ENCODE measurements around the gene C2CD5.
"Not testable (repeated sequence)": the region's sequence is repeated elsewhere in the genome, so short reads cannot be mapped to it uniquely, and the experiment has no call there.

Gene C2CD5, protein sequence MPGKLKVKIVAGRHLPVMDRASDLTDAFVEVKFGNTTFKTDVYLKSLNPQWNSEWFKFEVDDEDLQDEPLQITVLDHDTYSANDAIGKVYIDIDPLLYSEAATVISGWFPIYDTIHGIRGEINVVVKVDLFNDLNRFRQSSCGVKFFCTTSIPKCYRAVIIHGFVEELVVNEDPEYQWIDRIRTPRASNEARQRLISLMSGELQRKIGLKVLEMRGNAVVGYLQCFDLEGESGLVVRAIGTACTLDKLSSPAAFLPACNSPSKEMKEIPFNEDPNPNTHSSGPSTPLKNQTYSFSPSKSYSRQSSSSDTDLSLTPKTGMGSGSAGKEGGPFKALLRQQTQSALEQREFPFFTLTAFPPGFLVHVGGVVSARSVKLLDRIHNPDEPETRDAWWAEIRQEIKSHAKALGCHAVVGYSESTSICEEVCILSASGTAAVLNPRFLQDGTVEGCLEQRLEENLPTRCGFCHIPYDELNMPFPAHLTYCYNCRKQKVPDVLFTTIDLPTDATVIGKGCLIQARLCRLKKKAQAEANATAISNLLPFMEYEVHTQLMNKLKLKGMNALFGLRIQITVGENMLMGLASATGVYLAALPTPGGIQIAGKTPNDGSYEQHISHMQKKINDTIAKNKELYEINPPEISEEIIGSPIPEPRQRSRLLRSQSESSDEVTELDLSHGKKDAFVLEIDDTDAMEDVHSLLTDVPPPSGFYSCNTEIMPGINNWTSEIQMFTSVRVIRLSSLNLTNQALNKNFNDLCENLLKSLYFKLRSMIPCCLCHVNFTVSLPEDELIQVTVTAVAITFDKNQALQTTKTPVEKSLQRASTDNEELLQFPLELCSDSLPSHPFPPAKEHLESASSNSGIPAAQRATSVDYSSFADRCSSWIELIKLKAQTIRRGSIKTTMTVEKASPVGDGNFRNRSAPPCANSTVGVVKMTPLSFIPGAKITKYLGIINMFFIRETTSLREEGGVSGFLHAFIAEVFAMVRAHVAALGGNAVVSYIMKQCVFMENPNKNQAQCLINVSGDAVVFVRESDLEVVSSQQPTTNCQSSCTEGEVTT

DNA sequence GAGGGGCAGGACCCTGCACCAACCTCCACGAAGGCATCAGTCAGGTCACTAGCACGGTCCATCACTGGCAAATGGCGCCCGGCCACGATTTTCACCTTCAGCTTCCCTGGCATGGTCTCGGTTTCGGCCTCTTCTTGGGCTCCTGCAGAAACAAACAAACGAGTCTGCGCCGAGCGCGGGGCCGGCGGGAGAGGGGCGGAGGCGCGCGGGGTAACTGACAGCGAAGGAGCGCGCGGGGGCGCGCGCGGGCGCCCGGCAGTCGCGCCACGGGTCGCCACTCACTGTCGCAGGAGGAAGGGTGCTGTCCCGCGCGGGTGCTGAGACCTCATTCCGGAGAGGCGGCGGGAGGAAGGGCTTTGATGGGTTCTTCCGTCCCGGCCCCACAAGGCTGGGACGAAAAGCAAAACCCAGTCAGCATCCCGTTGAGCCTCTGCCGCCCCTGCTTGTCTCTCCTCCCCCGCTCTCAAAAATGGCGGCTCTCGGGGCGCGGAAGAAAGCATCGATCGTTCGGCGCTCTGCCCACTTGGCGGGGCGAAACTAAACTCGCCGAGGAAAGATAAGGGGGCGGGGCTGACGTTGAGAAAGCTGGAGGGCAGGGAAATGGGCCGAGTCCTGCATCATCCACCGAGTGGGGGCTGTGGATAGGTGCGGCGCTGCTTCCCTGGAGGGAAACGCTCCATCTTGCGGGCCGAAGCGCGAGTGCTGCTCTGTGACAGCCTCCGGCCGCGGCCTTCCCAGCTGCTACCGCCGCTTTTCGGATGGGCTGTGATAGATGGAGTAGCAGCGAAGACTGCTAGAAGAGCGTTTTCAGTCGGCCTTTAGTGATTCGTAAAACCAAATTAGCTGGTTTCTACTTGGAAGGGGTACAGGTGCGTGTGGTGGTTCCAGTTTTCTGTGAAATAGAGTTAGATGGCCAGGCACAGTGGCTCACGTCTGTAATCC, at the start of gene C2CD5:
Gene C2CD5 (minus strand): TSS at position 505 of the 942 bp plus-strand sequence. CDS start 392 bp downstream, at position 113.
- peak; percentile 97 for DNase-seq

DNA sequence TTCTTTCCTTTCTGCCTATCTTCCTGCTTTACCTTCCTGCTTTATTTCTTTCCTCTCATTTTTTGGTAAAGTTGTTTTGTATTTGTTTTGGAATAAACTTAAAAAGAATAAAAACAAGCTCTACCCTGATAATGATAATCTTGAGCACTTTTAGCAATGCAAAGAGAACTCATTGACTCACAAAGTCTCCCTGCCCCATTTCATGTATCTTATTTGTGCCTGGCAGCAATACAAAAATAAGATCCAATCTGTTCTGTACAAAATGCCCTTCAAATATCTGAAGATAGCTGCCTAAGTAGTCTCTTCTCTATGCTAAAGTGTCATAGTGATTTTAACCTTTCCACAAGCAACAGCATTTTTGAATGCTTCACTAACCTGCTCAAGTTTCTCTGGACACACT, 49.5 kb upstream of the C2CD5 start:
- DNase-seq: no peak

DNA sequence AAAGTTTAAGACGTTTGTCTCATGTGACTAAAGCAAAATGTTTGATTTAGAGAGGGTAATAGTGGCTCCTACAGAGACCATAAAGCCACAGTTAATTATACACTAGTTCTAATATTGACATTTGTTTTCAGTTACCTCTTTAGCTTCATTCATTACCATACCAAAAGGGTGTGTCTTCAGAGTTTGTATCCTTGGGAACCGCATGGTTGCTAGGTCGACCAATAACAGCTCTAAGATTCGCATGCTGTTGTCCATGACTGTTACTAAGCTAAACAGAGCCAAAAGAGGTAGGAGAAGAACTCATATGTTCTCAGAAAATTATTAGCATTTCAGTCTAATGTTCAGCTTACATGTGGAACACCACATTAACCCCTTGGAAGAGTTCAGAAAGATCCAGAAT, 44.5 kb upstream of the C2CD5 start:
- no peak for DNase-seq

DNA sequence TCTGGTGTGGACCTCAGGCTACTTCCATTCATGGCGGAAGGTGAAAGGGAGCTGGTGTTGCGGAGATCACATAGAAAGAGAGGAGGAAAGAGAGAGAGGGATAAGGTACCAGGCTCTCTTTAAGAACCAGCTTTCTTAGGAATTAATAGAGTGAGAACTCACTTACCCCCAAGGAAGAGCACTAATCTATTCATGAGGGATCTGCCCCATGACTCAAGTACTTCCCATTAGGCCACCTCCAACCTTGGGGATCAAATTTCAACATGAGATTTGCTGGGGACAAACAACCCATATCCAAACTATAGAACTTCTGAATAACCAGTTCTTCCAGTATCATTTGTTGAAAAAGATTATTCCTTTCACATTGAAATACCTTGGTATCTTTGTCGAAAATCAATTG, 34.0 kb upstream of the C2CD5 start:
- DNase-seq: no peak

DNA sequence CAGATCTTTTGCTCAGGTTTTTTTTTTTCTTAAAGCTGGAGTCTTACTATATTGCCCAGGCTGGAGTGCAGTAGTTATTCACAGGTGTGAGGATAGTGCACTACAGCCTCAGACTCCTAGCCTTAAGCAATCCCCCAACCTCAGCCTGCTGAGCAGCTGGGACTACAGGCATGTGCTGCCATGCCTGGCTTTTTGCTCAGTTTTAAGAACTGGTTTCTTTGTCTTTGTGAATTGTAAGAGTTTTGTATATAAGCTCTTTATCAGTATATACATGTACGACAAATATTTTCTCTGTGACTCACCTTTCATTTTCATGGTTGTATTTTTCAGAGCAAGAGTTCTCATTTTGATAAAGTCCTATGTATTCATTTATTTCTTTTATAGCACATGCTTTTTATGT, 33.3 kb upstream of the C2CD5 start:
- no peak for DNase-seq

DNA sequence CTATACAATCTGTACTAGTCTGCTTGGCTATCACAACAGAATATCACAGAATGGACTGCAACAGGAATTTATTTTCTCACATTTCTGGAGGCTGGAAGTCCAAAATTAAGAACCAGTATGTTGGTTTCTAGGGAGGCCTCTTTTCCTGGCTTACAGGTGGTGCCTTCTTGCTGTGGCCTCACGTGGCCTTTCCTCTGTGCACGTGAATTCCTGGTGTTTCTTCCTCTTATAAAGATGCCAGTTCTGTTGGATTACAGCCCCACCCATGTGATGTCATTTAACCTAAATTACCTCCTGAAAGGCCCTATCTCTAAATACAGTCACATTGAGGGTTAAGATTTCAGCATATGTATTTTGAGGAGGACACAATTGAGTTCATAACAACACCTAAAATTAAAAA, 32.1 kb upstream of the C2CD5 start:
- DNase-seq: no peak

DNA sequence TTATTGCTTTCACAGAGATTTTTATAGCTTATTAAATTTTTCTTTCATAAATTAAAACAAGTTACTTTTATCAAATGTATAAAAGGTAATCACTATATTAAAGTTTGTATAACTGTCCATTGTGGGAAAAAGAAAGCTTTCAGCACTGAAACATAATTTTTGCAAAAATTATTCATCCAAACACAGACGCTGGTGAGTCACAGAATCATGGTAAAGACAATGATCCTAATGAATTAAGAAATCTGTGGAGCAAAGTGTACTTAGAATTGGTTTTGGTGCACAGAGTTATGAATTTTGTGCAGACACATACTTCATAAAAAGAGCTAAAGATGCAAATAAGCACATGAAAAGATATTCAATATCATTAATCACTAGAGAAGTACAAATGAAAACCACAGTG, 31.7 kb upstream of the C2CD5 start:
- DNase-seq: no peak

DNA sequence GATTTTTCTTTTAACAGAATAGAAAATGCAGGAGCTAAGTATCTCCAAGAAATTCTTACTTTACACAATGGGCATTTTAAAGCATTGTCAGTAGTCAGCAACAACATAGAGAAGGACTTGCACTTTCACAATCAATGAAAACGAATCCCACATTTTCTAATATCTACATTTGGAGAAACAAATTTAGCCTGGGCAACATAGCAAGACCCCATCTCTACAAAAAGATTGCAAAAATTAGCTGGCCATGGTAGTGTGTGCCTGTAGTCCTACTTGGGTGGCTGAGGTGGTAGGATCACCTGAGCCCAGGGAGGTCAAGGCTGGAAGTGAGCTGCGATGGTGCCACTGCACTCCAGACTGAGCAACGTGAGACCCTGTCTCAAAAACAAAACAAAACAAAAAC, 30.6 kb upstream of the C2CD5 start:
- no peak for DNase-seq

DNA sequence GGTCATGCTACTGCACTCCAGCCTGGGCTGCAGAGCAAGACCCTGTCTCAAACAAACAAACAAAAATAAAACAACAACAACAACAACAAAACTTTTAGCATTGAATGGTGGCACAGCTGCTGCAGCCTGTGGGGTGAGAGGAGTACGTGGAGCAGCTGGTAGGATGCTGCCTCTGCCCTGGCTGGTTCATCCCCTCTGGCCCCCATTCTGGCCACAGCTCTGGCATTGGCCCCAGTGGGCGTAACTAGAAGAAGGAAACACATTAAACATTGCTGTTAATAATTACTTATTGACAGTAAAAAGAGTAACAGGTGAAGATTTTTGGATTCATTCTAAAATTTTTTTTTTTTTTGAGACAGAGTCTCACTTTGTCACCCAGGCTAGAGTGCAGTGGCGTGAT, 28.8 kb upstream of the C2CD5 start:
- no peak for DNase-seq

DNA sequence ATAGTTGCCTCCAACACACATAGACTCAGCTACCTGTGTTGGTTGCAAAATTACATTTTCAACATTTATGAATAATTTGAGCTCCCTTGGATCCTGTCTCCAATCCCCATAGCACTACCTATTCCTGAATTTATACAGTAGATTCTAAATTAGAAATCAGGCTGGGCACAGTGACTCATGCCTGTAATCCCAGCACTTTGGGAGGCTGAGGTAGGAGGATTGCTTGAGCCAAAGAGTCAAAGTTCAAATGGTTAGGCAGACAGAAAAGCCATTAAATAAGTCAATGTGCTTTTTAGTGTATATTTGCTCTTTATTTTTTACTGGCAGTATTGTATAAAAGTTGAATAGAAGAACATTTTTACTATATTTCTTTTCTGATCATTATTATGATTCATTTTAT, 24.9 kb upstream of the C2CD5 start:
- no peak for DNase-seq

DNA sequence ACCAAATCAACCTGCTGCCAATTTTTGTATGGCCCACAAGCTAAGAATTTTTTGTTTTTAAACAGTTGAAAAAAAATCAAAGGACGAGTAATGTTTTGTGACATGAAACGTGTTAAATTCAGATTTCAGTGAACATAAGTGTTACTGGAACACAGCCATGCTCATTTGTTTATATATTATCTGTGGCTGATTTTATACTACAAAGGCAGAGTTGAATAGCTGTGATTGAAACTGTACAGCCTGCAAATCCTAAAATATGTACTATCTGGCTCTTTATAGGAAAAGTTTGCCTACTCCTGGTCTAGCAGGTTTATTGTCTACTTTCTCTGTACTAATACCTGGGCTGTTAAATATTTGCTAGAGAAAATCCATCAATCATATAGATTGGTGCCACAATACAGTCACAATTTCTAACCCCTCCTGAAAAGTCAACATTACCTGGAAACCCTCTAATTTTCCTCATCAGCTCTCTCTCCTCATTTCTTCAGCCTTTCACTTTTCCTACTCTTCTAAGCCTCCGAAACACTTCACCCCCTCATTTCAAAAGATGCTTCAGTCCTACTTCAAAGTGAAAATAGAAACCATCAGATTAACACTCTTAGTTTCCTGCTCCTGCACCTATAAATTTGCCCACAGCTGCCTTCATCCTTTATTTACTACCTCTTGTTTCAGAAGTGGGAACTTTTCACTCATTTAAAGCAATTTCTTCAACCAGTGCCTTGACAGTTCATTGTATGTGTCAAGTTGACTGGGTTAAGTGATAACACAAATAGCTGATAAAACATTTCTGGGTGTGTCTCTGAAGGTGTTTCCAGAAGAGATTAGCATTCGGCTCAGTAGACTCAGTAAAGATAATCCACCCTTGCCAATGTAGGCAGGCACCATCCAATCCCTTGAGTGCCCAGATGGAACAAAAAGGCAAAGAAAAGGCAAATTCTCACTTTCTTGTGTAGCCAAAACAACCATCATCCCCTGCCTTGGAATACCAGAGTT, 18.0 kb upstream of the C2CD5 start:
- no peak for DNase-seq

DNA sequence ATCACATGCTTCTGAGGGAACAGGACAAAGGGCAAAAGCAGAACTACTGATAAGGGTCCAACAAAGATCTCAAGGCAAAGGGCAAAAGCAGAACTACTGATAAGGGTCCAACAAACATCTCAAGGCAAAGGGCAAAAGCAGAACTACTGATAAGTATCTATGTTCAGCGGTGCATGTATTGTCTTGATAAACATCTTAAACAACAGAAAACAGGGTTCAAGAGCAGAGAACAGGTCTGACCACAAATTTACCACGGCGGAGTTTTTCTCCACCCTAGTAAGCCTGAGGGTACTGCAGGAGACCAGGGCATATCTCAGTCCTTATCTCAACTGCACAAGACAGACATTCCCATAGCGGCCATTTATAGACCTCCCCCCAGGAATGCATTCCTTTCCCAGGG, 10.4 kb upstream of the C2CD5 start:
- DNase-seq: not testable (repeated sequence)

DNA sequence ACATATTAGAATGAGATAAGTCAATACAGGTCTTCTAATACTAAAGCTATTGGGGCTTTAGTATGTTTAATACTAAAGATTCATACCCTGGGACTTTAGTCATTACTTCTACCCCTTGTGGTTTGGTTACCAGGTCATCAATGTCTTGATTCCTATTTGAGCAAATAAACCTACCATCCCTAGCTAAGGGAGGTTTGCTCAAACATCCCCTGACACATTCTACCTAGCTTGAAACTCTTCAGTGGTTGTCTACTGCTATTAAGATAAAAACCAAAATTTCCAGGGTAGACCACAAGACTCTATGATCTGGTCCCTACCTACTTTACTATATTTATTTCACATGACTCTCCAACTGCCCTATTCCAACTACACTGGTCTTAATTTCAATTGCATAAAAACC, 7.3 kb upstream of the C2CD5 start:
- no peak for DNase-seq

DNA sequence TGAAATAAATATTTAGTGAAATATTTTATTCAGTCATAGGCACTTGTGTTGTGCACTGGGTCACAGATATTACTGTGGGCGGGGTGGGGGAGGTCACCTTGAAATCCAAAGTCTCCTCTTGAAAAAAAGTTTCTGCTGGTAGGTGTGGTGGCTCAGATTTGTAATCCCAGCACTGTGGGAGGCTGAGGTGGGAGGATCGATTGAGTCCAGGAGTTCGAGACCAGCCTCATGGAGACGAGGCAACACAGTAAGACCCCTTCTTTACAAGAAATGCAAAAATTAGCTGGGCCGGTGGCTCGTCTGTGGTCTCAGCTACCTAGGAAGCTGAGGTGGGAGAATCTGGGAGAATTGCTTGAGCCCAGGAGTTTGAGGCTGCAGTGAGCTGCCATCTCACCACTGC, 913 bp upstream of the C2CD5 start:
- DNase-seq: no peak

DNA sequence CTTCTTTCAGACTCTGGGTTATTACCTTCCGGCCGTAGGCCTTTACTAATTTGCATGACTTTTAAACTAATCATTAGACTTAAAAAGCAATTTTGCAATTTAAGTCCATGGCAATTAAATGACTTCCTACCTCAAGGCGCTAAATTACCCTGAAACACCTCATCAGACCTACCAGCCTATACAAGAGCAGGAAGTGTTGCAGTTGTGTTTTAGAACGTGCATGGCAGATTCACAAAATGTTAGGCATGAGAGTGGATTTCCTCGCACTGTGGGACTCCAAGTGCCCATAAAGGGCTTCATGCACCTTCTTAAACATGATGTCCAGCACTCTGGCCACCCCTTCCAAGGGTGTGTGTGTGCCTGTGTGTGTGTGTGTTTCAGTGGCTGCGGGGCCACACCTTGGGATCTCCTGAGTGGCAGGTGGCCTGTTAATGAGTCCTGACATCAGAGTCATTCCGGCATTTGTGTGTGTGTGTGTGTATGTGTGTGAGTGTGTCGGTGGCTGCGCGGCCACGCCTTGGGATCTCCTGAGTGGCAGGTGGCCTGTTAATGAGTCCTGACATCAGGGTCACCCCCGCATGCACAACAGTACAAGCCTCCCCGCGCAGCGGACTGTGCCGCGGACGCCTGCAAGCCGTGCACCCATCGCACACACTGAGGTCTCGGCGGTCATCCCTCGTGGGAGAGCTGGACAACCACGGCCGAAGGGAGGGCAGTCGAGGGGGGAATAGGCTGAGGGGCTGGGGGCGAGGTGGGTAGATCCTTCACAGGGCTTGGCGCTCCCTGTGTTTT, 900 bp downstream of the C2CD5 start:
- DNase-seq: peak; percentile 59

DNA sequence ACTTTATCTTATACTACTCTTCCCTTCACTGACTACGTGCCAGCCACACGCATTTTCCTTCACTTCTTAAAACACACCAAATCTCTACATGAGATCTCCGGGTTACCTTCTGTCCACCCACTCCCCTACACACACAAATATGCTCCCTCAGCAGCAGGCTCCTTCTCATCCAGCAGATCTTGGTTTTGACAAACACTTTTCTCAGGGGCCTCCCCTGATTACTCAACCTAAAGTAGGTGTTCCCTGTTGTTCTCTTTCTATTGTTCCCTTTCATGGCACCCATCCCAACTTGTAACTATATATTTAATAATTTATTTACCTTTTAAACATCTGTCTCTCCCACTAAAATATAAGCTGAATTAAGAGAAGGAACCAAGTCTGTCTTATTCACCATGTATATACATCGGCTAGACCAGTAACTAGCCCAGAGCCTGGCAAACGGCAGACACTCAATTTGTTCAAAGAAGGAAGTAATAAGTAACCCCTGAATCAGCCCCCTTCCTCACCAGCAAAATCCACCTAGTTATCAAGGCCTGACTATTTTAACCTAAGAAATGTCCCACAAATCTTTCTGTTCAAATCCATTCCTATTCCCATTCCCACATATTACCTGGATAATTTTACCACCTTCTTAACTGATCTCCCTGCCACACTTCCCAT, 2.7 kb downstream of the C2CD5 start:
- no peak for DNase-seq

DNA sequence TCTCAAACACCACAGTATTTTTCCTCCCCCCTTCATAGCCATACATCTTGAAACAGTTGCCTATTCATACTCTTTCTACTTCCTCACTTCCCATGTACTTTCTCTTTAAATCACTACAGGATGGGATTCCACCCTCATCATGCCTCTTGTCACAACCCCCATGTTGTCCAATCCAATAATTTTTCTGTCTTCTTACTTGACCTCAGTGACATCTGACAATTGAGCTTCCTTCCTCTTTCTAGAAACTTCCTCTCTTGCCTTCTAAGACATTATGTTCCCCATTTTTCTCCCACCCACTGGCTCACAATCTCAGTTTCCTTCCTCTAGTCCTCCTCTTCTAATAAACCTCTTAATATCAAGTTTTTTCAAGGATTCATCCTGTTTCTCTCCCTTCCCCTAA, 5.3 kb downstream of the C2CD5 start:
- DNase-seq: no peak

DNA sequence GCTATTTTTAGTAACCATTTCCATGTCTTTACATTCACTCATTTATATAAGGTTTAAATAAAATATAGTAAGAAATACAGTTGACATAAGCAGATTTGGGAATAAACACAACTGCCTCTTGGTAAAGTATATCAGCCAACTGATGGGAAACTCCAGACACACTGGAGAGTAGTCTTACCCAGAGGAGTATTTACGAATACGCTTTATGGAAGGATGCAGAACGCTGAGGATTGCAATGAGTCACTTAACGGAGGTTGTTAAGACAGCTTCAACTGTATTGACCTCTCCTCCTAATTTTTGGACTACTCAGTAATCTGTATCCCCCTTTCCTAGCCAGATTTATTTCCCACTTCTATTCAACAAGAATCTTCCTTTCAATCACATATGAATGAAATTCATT, 6.0 kb downstream of the C2CD5 start:
- DNase-seq: no peak

DNA sequence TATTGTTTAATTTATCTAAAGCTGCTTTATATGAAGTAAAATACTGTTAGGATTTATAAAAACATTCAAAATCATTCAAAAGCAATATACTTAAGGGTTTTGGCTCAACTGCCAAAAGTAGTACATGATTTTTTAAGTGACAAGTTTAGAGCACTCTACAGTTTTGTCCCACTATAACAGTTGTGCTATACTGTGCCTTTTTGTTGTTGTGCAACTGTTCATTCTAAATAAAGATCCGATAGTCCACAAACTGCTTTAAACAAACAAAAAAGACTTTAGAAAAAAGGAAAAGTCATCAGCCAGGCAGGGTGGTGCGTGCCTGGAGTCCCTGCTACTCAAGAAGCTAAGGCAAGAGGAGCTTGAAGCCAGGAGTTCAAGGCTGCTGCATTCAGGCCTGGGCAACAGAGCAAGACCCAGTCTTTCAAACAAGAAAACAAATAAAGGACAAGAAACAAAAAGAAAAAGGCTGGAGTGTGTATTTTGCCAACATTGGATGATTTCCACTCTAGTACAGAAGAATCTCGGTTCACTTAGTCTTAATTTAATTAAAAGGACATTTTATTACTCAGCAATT, 7.3 kb downstream of the C2CD5 start:
- no peak for DNase-seq

Measured in CD4-positive, alpha-beta T cell treated with Interleukin-10 for 1 hour (primary cell).